ENCODE results near the gene SLC38A2.

Gene SLC38A2

GRCh38 chr12:46373301-46374296 lies 1.0 kb upstream of the SLC38A2 start:
- no peak for DNase-seq

- DNase-seq: no peak
Observed at GRCh38 chr12:46371718-46372543, 642 bp downstream of the SLC38A2 start.

- no peak for DNase-seq
Observed at GRCh38 chr12:46370792-46371717, 1.5 kb downstream of the SLC38A2 start.

GRCh38 chr12:46370380-46370734 lies 2.2 kb downstream of the SLC38A2 start:
- no peak for DNase-seq

GRCh38 chr12:46369474-46370379 lies 2.8 kb downstream of the SLC38A2 start:
- no peak for DNase-seq

GRCh38 chr12:46369095-46369473 lies 3.5 kb downstream of the SLC38A2 start:
- no peak for DNase-seq

- DNase-seq: no peak
Observed at GRCh38 chr12:46368684-46369083, 3.9 kb downstream of the SLC38A2 start.

- no peak for DNase-seq
Observed at GRCh38 chr12:46368138-46368537, 4.4 kb downstream of the SLC38A2 start.

GRCh38 chr12:46367351-46368029 lies 5.1 kb downstream of the SLC38A2 start:
- DNase-seq: no peak

GRCh38 chr12:46366771-46367170 lies 5.8 kb downstream of the SLC38A2 start:
- DNase-seq: no peak

- DNase-seq: no peak
Observed at GRCh38 chr12:46365951-46366379, 6.6 kb downstream of the SLC38A2 start.

- DNase-seq: no peak
Observed at GRCh38 chr12:46364777-46365580, 7.6 kb downstream of the SLC38A2 start.

- no peak for DNase-seq
Observed at GRCh38 chr12:46364300-46364696, 8.3 kb downstream of the SLC38A2 start.

GRCh38 chr12:46363582-46364299 lies 8.8 kb downstream of the SLC38A2 start:
- DNase-seq: no peak

- DNase-seq: no peak
Observed at GRCh38 chr12:46362895-46363581, 9.5 kb downstream of the SLC38A2 start.

- no peak for DNase-seq
Observed at GRCh38 chr12:46361667-46362034, 10.9 kb downstream of the SLC38A2 start.

GRCh38 chr12:46360908-46361666 lies 11.5 kb downstream of the SLC38A2 start:
- DNase-seq: no peak

- DNase-seq: no peak
Observed at GRCh38 chr12:46360370-46360769, 12.2 kb downstream of the SLC38A2 start.

All from SIG-M5 (cell line).